NCI-H345 (cell line): ENCODE measurements around the gene RNPEP.
"Not testable (repeated sequence)": the region's sequence is repeated elsewhere in the genome, so short reads cannot be mapped to it uniquely, and the experiment has no call there.

Source experiments
- DNase-seq: peaks from one replicate; lab custom pipeline; 2025; lab: John Stamatoyannopoulos, UW

RNPEP gene

GRCh38 chr1:201962382-201962781 is 20.1 kb upstream of the RNPEP start:
- not testable (repeated sequence) for DNase-seq

DNA sequence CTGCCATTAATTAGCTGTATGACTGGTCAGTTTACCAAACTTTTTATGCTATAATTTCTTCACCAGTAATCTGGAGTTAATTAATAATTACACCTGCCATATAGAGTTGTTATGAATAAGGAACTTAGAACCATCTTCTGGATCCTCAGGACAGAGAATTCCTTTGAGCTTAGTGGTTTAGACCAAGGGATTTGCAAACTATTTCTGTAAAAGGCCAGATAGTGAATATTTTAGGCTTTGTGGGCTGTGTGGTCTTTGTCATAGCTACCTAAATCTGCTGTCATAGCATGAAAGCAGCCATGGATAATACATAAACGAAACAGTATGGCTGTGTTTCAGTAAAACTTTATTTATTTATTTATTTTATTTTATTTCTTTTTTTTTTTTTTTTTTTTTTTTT is 18.2 kb upstream of the RNPEP start:
- no peak for DNase-seq

DNA sequence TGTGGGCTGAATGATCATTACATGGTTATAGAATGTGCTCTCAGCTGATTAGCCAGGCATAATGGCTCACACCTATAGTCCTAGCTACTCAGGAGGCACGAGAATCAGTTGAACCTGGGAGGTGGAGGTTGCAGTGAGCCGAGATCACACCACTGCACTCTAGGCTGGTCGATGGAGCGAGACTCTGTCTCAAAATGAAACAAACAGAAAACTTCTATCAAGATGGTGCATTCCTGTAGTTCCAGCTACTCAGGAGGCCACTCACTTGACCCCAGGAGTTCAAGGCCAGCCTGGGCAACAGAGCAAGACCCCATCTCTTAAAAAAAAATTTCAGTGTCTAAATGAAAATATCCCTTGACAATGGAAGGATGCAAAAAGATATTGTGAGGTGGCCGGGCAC is 16.3 kb upstream of the RNPEP start:
- DNase-seq = no peak

GRCh38 chr1:201968202-201968925 is 14.1 kb upstream of the RNPEP start:
- no peak for DNase-seq

DNA sequence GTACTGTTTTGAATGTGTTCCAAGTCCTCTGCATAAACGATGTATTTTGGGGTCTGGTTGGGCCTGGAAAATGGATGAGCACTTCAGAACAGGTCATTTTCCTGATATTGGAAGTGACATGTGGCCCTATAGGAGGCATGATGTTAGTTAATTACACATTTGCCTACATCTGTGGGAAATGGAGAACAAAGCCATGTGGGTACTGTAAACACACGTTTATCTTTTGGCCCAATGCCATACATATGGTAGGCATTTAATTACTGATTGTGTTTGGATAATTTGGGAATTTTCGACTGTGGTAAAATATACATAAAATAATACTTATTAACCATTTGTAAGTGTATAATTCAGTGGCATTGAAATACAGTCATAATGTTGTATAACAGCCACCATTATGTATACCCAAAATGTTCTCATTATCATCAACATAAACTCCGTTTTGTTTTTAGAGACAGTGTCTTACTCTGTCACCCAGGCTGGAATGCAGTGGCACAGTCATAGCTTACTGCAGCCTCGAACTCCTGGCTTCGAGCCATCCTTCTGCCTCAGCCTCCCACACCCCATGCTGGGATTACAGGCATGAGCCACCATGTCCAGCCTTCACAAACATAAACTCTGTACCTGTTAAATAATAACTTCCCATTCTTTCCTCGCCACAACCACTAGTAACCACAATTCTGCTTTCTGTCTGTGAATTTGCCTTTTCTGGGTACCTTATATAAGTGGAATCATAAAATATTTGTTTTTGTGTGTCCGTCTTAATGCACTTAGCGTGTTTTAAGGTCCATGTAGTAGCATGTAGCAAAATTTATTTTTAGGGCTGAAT is 11.9 kb upstream of the RNPEP start:
- no peak for DNase-seq

DNA sequence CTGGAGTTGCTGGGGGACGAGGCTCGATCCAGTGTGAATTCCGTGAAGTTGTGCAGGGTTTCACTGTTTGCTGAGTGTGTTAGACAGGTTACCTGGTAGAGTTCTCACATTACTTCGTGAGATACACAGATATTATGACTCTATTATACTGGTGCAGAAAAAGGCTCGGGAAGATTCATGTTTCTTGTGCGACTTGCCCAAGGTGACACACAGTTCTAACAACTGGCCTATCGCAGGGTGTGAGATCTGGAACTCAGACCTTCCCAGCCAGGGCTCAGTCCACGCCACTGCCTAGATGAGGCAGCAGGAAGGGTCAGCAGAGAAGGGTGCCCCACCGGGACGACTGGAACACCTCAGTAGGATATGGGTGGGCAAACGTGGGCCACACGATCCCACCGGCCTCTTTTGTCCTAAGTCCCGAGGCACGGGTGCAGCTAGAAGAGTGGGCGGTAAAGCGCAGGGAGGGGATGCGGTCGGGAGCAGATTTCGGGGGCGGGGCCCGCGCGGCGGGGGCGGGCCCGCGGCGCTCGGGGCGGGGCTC is 296 bp upstream of the RNPEP start:
- no peak for DNase-seq

DNA sequence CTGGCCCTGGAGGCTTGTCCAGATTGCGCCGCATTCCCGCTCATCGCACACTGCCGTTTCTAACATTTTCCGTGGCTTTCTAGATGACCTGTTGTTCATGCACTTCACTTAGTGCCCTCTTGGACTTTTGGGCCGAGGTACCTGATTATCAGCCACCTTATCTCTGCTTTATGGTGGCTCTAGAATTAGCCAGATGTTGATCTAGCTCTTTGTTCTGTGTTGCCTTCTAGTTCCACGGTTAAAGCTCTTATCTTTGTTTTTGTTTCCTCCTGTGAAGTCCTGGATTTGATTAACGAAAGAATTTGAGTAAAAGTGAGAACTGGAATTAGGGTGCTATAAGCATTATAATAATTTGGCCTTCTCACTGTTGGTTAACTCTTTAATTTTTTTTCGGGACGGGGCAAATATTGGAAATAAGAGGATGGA is 945 bp downstream of the RNPEP start:
- DNase-seq = no peak

- no peak for DNase-seq
Observed at GRCh38 chr1:201984446-201984845, 2.0 kb downstream of the RNPEP start.

DNA sequence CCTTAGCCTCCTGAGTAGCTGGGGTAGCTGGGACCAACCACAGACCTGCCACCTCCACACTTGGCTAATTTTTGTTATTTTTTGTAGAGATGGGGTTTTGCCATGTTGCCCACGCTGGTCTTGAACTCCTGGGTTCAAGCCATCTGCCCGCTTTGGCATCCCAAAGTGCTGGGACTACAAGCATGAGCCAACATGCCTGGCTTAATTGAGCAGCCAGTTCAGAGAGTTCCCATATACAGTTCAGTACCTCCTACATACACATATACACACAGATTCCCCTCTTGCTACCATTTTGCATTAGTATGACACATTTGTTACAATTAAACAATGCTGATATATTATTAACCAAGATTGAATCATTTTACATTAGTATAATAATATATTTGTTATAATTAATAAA is 2.9 kb downstream of the RNPEP start:
- DNase-seq = no peak

- DNase-seq = no peak
Observed at GRCh38 chr1:201988601-201989000, 6.2 kb downstream of the RNPEP start.

- no peak for DNase-seq
Observed at GRCh38 chr1:201989354-201990128, 7.1 kb downstream of the RNPEP start.

GRCh38 chr1:201990427-201990826 is 8.0 kb downstream of the RNPEP start:
- no peak for DNase-seq

DNA sequence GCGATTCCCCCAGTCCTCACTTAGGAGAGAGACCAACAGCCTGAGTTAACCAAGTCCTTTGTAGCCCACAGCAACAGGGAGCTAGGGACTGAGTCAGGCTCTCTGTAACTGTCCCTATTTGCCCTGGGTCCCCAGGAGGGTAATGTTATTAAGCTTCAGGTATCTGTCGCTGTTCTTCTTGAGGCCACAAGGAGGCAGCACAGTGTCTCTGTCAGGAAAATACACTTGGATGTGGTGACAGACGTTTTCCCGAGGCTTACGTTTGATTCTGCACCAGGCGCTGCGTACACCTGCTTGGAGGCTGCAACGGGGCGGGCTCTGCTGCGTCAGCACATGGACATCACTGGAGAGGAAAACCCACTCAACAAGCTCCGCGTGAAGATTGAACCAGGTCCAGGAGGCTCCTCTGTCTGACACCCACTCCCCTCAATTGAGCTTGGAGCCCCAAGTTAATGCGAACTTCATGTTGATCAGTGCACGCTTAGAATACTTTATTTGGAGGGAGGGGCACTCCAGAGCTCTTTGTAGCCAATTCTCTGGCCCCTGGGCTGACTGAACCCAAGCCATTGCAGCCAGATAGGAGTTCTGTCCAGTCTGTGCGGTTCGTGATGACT is 17.3 kb downstream of the RNPEP start:
- peak; percentile 55 for DNase-seq

DNA sequence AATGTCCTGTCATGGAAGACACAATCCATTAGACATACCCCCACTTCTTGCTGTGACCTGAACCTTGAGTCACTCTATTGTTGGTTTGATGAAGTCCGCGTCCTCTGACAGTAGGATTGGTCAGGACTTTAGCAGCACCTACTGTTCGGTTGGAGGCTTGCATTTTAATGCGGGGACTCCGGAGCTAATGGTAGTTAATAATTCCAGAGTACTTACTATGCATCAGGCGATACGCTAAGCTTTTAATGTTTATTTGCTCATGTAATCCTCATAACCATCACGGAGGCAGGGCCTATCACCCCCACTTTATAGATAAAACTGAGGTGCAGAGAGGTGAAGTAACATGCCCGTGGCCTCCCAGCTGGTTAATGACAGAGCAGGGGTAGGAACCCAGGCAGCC is 20.1 kb downstream of the RNPEP start:
- DNase-seq = no peak

- DNase-seq = no peak
Observed at GRCh38 chr1:202004711-202005110, 22.3 kb downstream of the RNPEP start.

GRCh38 chr1:202005958-202006357 is 23.5 kb downstream of the RNPEP start:
- DNase-seq = peak; percentile 15

- no peak for DNase-seq
Observed at GRCh38 chr1:202007304-202007703, 24.9 kb downstream of the RNPEP start.

DNA sequence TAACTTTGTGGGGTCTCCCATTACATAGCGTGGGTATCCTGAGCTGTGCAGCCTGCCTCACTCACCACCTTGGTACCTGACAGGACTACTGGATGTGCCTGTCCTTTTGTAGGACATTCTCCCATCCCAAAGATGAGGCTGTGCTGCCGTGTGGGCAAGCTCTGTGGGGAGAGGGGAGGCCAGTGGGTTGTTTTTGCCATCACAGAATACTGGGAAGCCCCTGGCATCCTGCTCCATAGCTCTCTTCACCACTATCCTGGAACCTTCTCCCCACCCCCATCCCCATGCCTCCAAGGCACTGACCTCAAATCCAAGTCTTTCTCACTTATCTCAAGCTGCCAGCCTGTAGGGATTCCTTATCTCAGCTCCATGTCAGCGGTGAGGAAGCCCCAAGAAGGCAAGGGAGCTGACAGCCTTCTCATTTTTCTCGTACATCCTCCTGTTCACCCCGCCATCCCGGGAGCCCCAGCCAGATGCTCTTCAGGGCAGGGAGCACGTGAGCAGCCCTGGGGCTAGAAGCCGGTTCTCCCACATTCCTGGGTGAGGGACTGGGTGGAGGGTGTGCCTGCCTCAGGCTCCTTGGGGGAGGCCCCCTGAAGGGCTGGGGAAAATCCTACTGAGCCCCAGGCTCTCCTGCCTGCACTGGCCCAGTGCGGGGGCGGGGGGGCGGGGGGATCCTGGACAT is 25.5 kb downstream of the RNPEP start:
- peak; percentile 82 for DNase-seq

- DNase-seq = peak; percentile 86
Observed at GRCh38 chr1:202009326-202010179, 27.1 kb downstream of the RNPEP start.
